Measurements from ENCODE around the gene SETD1A. TPM values are rescaled to one million over a fixed set of nuclear protein-coding genes. Genes with fewer than 3 reads are reported as not detected.

Gene SETD1A
- total and polyA plus RNA-seq, 9 of the 15 experiments (the other 6 are each of a cell fraction or from before 2014, with no cell fraction given) = 0.08 to 36.0 (median 4.2) TPM

GRCh38 chr16:30956601-30957455, 726 bp upstream of the SETD1A start (continued):
- TF ChIP-seq CTCF (IDR thresholded peaks at IDR 0.05 in 2 of 3, conservative IDR thresholded peaks at IDR 0.05 in 1 of 3; ENCODE audit: insufficient read depth in 2 of 3, low read depth in 1 of 3, low read length in 3 of 3) (peak; percentile 34 to 42 (median 41); a peak in 4 of 6 replicates), MAFG (tag; conservative IDR thresholded peaks at IDR 0.05) (0 out of 2 replicates have a peak, but pooled peaks have one; percentile 6), NELFE (IDR thresholded peaks at IDR 0.05; ENCODE audit: insufficient read depth, insufficient read length) (no peak), ATF7 (IDR thresholded peaks at IDR 0.05) (peak; percentile 15; the same call in 1 of the 2 replicates), RB1 (IDR thresholded peaks at IDR 0.05; ENCODE audit: low read depth) (peak; percentile 43; the same call in 1 of the 2 replicates), RBM25 (IDR thresholded peaks at IDR 0.05; ENCODE audit: low read depth, low read length, severe bottlenecking) (peak; percentile 96), ZNF551 (CRISPR knock-in tag; IDR thresholded peaks at IDR 0.05) (no peak), ZNF175 (CRISPR knock-in tag; IDR thresholded peaks at IDR 0.05; ENCODE audit: low read depth) (0 out of 2 replicates have a peak, but pooled peaks have one; percentile 52), ESRRA (IDR thresholded peaks at IDR 0.05; ENCODE audit: borderline replicate concordance, low read depth) (peak; percentile 98), ESRRB (CRISPR knock-in tag; IDR thresholded peaks at IDR 0.05; ENCODE audit: borderline replicate concordance) (no peak), OTX1 (CRISPR knock-in tag; IDR thresholded peaks at IDR 0.05) (peak; percentile 43; the same call in 1 of the 2 replicates), PRMT5 (CRISPR knock-in tag; IDR thresholded peaks at IDR 0.05) (no peak), POLR2G (IDR thresholded peaks at IDR 0.05; ENCODE audit: low read depth, low read length) (peak; percentile 62)
- TF ChIP-seq, protein P1, sequence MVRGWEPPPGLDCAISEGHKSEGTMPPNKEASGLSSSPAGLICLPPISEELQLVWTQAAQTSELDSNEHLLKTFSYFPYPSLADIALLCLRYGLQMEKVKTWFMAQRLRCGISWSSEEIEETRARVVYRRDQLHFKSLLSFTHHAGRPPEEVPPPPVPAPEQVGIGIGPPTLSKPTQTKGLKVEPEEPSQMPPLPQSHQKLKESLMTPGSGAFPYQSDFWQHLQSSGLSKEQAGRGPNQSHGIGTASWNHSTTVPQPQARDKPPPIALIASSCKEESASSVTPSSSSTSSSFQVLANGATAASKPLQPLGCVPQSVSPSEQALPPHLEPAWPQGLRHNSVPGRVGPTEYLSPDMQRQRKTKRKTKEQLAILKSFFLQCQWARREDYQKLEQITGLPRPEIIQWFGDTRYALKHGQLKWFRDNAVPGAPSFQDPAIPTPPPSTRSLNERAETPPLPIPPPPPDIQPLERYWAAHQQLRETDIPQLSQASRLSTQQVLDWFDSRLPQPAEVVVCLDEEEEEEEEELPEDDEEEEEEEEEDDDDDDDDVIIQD (CRISPR knock-in tag; IDR thresholded peaks at IDR 0.05) = no peak
- TF ChIP-seq, protein P2, sequence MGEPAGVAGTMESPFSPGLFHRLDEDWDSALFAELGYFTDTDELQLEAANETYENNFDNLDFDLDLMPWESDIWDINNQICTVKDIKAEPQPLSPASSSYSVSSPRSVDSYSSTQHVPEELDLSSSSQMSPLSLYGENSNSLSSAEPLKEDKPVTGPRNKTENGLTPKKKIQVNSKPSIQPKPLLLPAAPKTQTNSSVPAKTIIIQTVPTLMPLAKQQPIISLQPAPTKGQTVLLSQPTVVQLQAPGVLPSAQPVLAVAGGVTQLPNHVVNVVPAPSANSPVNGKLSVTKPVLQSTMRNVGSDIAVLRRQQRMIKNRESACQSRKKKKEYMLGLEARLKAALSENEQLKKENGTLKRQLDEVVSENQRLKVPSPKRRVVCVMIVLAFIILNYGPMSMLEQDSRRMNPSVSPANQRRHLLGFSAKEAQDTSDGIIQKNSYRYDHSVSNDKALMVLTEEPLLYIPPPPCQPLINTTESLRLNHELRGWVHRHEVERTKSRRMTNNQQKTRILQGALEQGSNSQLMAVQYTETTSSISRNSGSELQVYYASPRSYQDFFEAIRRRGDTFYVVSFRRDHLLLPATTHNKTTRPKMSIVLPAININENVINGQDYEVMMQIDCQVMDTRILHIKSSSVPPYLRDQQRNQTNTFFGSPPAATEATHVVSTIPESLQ (CRISPR knock-in tag; IDR thresholded peaks at IDR 0.05) = peak; percentile 84; the same call in 1 of the 2 replicates
- TF ChIP-seq, protein P3, sequence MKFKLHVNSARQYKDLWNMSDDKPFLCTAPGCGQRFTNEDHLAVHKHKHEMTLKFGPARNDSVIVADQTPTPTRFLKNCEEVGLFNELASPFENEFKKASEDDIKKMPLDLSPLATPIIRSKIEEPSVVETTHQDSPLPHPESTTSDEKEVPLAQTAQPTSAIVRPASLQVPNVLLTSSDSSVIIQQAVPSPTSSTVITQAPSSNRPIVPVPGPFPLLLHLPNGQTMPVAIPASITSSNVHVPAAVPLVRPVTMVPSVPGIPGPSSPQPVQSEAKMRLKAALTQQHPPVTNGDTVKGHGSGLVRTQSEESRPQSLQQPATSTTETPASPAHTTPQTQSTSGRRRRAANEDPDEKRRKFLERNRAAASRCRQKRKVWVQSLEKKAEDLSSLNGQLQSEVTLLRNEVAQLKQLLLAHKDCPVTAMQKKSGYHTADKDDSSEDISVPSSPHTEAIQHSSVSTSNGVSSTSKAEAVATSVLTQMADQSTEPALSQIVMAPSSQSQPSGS (CRISPR knock-in tag; IDR thresholded peaks at IDR 0.05) = no peak
- TF ChIP-seq, protein P4, sequence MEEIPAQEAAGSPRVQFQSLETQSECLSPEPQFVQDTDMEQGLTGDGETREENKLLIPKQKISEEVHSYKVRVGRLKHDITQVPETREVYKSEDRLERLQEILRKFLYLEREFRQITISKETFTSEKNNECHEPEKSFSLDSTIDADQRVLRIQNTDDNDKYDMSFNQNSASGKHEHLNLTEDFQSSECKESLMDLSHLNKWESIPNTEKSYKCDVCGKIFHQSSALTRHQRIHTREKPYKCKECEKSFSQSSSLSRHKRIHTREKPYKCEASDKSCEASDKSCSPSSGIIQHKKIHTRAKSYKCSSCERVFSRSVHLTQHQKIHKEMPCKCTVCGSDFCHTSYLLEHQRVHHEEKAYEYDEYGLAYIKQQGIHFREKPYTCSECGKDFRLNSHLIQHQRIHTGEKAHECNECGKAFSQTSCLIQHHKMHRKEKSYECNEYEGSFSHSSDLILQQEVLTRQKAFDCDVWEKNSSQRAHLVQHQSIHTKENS (CRISPR knock-in tag; IDR thresholded peaks at IDR 0.05) = no peak; the same call in none of the 2 replicates
